HepG2 (cell line): Measurements from ENCODE around the gene PARD3. TPM values are rescaled to one million over a fixed set of nuclear protein-coding genes. Genes with fewer than 3 reads are reported as not detected.

Experiments used
- CCAR2 ChIP-seq: fragments of 200-400 bp; formaldehyde crosslinking; optimal IDR thresholded peaks from 2 replicates; pipeline ENCODE3; 2018; ENCODE audit warnings: low read depth, mild to moderate bottlenecking, low read length, moderate library complexity
- CCDC6 ChIP-seq: sonication (generic); formaldehyde crosslinking; IDR thresholded peaks from 2 replicates; pipeline ENCODE4 v1.8.1; 2022; ENCODE audit warnings: mild to moderate bottlenecking, missing genetic modification reagents, moderate library complexity
- ELF3 ChIP-seq: IDR thresholded peaks from 2 replicates; pipeline ENCODE4 v1.6.1; 2016; ENCODE audit warnings: missing genetic modification reagents, missing compliant biosample characterization
- HDAC6 ChIP-seq: fragments of 200-600 bp; sonication (generic); IDR thresholded peaks from 2 replicates; pipeline ENCODE4 v1.7.0; 2017; ENCODE audit warnings: mild to moderate bottlenecking, antibody characterized with exemption, low read length, low read depth
- HNF1B ChIP-seq: sonication (generic); formaldehyde crosslinking; IDR thresholded peaks from 2 replicates; pipeline ENCODE4 v1.5.1; 2020; ENCODE audit warnings: mild to moderate bottlenecking, moderate library complexity, missing genetic modification reagents
- MEIS2 ChIP-seq: sonication (generic); formaldehyde crosslinking; IDR thresholded peaks from 2 replicates; pipeline ENCODE4 v1.9.0; 2021; ENCODE audit warnings: mild to moderate bottlenecking, missing genetic modification reagents
- TP53 ChIP-seq: sonication (generic); formaldehyde crosslinking; conservative IDR thresholded peaks from 2 replicates; pipeline ENCODE4 v1.4.0; 2020; ENCODE audit warnings: missing genetic modification reagents
- WIZ ChIP-seq: sonication (generic); formaldehyde crosslinking; IDR thresholded peaks from 2 replicates; pipeline ENCODE4 v1.5.1; 2020; ENCODE audit warnings: mild to moderate bottlenecking, missing genetic modification reagents
- ZBTB4 ChIP-seq: sonication (generic); formaldehyde crosslinking; IDR thresholded peaks from 2 replicates; pipeline ENCODE4 v1.4.0; 2020; ENCODE audit warnings: missing genetic modification reagents, mild to moderate bottlenecking, borderline replicate concordance
- ZNF367 ChIP-seq: sonication (generic); formaldehyde crosslinking; IDR thresholded peaks from 2 replicates; pipeline ENCODE4 v1.4.0; 2020; ENCODE audit warnings: missing genetic modification reagents, borderline replicate concordance
- ZNF772 ChIP-seq: sonication (generic); formaldehyde crosslinking; IDR thresholded peaks from 2 replicates; pipeline ENCODE4 v1.5.0; 2020; ENCODE audit warnings: mild to moderate bottlenecking, missing genetic modification reagents
- polyA plus RNA-seq, 8 experiments: library from polyadenylated mRNA; depleted of rRNA in 3 of 8; stranded (reverse) in 7 of 8; unstranded in 1 of 8; fragments of >200 nt; fragmentation: Illumina TruSeq in 4 of 8; extraction: Trizol in 4 of 8; gene quantifications; 2 replicates each; pipeline versions ENCODE4 v1.2.1 to v1.2.3, GENCODE V29; 2011 to 2016; ENCODE audit warnings: low read depth in 4 of 8, missing spikeins in 1 of 8, mixed read lengths in 1 of 8; ENCODE audit not compliant: insufficient read depth in 1 of 8
- total RNA-seq, 5 experiments: library from RNA; depleted of rRNA; stranded (reverse); fragments of >200 nt; fragmentation: Illumina TruSeq; extraction: Trizol; gene quantifications; 2 replicates each; pipeline ENCODE4 v1.2.3, GENCODE V29; 2016; ENCODE audit warnings: low read depth in 1 of 5
- TF ChIP-seq, protein P1 (sequence below): sonication (generic); formaldehyde crosslinking; IDR thresholded peaks from 2 replicates; pipeline ENCODE4 v1.5.0; 2020; ENCODE audit warnings: missing genetic modification reagents
- TF ChIP-seq, protein P2 (sequence below): IDR thresholded peaks from 2 replicates; pipeline ENCODE4 v1.6.1; 2016; ENCODE audit warnings: low read depth, borderline replicate concordance
- TF ChIP-seq, protein P3 (sequence below): sonication (generic); formaldehyde crosslinking; IDR thresholded peaks from one replicate; pipeline ENCODE4 v1.5.1; 2020; ENCODE audit warnings: mild to moderate bottlenecking, missing genetic modification reagents; ENCODE audit errors: not compliant biosample characterization

The PARD3 gene
- total and polyA plus RNA-seq, 2 of the 13 experiments (the other 11 are each of a cell fraction or from before 2014, with no cell fraction given), result 40.9 to 60.0 TPM

GRCh38 chr10:34216348-34216945 lies 598.6 kb downstream of the PARD3 start (continued):
- TF ChIP-seq CCDC6 (CRISPR knock-in tag) (no peak), HDAC6 (no peak), CCAR2 (no peak), HNF1B (CRISPR knock-in tag) (peak; percentile 68; the same call in 1 of the 2 replicates), TP53 (CRISPR knock-in tag) (no peak), WIZ (no peak), ZNF772 (no peak), MEIS2 (no peak), ELF3 (CRISPR knock-in tag) (peak; percentile 81), ZNF367 (CRISPR knock-in tag) (no peak), ZBTB4 (CRISPR knock-in tag) (no peak)
- TF ChIP-seq, protein P1, sequence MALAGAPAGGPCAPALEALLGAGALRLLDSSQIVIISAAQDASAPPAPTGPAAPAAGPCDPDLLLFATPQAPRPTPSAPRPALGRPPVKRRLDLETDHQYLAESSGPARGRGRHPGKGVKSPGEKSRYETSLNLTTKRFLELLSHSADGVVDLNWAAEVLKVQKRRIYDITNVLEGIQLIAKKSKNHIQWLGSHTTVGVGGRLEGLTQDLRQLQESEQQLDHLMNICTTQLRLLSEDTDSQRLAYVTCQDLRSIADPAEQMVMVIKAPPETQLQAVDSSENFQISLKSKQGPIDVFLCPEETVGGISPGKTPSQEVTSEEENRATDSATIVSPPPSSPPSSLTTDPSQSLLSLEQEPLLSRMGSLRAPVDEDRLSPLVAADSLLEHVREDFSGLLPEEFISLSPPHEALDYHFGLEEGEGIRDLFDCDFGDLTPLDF (CRISPR knock-in tag), result no peak
- TF ChIP-seq, protein P2, sequence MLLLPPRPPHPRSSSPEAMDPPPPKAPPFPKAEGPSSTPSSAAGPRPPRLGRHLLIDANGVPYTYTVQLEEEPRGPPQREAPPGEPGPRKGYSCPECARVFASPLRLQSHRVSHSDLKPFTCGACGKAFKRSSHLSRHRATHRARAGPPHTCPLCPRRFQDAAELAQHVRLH (CRISPR knock-in tag), result no peak
- TF ChIP-seq, protein P3, sequence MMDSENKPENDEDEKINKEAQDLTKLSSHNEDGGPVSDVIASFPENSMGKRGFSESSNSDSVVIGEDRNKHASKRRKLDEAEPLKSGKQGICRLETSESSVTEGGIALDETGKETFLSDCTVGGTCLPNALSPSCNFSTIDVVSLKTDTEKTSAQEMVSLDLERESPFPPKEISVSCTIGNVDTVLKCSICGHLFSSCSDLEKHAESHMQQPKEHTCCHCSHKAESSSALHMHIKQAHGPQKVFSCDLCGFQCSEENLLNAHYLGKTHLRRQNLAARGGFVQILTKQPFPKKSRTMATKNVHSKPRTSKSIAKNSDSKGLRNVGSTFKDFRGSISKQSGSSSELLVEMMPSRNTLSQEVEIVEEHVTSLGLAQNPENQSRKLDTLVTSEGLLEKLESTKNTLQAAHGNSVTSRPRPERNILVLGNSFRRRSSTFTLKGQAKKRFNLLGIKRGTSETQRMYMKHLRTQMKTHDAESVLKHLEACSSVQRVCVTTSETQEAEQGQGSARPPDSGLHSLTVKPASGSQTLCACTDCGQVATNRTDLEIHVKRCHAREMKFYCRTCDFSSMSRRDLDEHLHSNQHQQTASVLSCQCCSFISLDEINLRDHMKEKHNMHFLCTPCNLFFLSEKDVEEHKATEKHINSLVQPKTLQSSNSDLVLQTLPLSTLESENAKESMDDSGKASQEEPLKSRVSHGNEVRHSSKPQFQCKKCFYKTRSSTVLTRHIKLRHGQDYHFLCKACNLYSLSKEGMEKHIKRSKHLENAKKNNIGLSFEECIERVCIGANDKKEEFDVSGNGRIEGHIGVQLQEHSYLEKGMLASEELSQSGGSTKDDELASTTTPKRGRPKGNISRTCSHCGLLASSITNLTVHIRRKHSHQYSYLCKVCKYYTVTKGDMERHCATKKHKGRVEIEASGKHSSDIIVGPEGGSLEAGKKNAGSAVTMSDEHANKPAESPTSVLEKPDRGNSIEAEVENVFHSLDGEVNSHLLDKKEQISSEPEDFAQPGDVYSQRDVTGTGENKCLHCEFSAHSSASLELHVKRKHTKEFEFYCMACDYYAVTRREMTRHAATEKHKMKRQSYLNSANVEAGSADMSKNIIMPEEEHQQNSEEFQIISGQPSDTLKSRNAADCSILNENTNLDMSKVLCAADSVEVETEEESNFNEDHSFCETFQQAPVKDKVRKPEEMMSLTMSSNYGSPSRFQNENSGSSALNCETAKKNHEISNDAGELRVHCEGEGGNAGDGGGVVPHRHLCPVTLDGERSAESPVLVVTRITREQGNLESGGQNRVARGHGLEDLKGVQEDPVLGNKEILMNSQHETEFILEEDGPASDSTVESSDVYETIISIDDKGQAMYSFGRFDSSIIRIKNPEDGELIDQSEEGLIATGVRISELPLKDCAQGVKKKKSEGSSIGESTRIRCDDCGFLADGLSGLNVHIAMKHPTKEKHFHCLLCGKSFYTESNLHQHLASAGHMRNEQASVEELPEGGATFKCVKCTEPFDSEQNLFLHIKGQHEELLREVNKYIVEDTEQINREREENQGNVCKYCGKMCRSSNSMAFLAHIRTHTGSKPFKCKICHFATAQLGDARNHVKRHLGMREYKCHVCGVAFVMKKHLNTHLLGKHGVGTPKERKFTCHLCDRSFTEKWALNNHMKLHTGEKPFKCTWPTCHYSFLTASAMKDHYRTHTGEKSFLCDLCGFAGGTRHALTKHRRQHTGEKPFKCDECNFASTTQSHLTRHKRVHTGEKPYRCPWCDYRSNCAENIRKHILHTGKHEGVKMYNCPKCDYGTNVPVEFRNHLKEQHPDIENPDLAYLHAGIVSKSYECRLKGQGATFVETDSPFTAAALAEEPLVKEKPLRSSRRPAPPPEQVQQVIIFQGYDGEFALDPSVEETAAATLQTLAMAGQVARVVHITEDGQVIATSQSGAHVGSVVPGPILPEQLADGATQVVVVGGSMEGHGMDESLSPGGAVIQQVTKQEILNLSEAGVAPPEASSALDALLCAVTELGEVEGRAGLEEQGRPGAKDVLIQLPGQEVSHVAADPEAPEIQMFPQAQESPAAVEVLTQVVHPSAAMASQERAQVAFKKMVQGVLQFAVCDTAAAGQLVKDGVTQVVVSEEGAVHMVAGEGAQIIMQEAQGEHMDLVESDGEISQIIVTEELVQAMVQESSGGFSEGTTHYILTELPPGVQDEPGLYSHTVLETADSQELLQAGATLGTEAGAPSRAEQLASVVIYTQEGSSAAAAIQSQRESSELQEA (CRISPR knock-in tag), result no peak
